Gastrocnemius medialis (tissue), 4 donors: ENCODE data around the gene APC2. TPM values are rescaled to one million over a fixed set of nuclear protein-coding genes. Genes with fewer than 3 reads are reported as not detected.

ENCODE experiments used
- ATAC-seq, 2 donors: fragments of 150-250 bp; one replicate each; pipeline ENCODE4 v1.9.1; 2016
- DNase-seq, 2 donors: peaks; one replicate each; pipeline ENCODE4 v3.0.0-alpha.2; 2019
- H3K27ac ChIP-seq, 4 donors: fragments of 200-600 bp; sonication (generic); 1 replicate in 1 of 4; 2 replicates in 3 of 4; pipeline ENCODE4 v1.5.1; 2016 to 2018; ENCODE audit warnings: mild to moderate bottlenecking in 2 of 4, moderate library complexity in 1 of 4
- H3K27me3 ChIP-seq, 3 donors: fragments of 200-600 bp; sonication (generic) in 2 of 3; 1 replicate in 1 of 3; 2 replicates in 2 of 3; pipeline versions ENCODE4 v1.5.1 to v1.6.0; 2016 to 2019; ENCODE audit warnings: mild to moderate bottlenecking in 1 of 3, moderate library complexity in 1 of 3
- H3K36me3 ChIP-seq, 2 donors: fragments of 200-600 bp; sonication (generic) in 1 of 2; one replicate each; pipeline ENCODE4 v1.5.1; 2017 to 2018
- H3K4me1 ChIP-seq, 2 donors: fragments of 200-600 bp; sonication (generic) in 1 of 2; one replicate each; pipeline ENCODE4 v1.5.1; 2016 to 2017; ENCODE audit warnings: mild to moderate bottlenecking in 2 of 2
- H3K4me3 ChIP-seq, 4 donors: fragments of 200-600 bp; sonication (generic) in 3 of 4; 1 replicate in 1 of 4; 2 replicates in 3 of 4; pipeline ENCODE4 v1.5.1; 2016 to 2019; ENCODE audit warnings: mild to moderate bottlenecking in 2 of 4
- H3K9me3 ChIP-seq, 3 donors: fragments of 200-600 bp; sonication (generic) in 2 of 3; 1 replicate in 1 of 3; 2 replicates in 2 of 3; pipeline ENCODE4 v1.5.1; 2016 to 2019
- POLR2A ChIP-seq, 2 donors: fragments of 450-650 bp; IDR thresholded peaks; one replicate each; pipeline ENCODE4 v1.6.1; 2017; ENCODE audit warnings: antibody characterized with exemption in 2 of 2, mild to moderate bottlenecking in 2 of 2, moderate library complexity in 2 of 2
- in situ Hi-C, 4 donors: fragments of 200-750 bp; cut with MboI; loops; one replicate each; pipeline versions ENCODE4 v1.15.0 to v1.8.0; 2017; ENCODE audit warnings: low sequenced_read_pairs in 4 of 4
- intact Hi-C: fragments of 100-400 bp; cut with DNase I; formaldehyde crosslinking; loops from one replicate; pipeline ENCODE4 v1.15.1; 2023; ENCODE audit warnings: low total_unique reads
- total RNA-seq, 4 donors: library from RNA; depleted of rRNA; stranded (reverse); fragments of >200 nt; gene quantifications; one replicate each; pipeline versions ENCODE4 v1.1.0 to v1.2.3, GENCODE V29; 2016
- TF ChIP-seq, protein P1 (sequence below), 5 experiments: fragments of 450-650 bp in 3 of 5; fragments of 200-600 bp in 2 of 5; sonication (generic) in 2 of 5; IDR thresholded peaks in 4 of 5; conservative IDR thresholded peaks in 1 of 5; 1 replicate in 4 of 5; 2 replicates in 1 of 5; pipeline ENCODE4 v1.5.1; 2016 to 2019; ENCODE audit warnings: antibody characterized with exemption in 5 of 5, mild to moderate bottlenecking in 3 of 5, moderate library complexity in 3 of 5

Gene APC2
- total RNA-seq, 4 donors from 2014 or later: 0.04 TPM; not detected in 3

DNA sequence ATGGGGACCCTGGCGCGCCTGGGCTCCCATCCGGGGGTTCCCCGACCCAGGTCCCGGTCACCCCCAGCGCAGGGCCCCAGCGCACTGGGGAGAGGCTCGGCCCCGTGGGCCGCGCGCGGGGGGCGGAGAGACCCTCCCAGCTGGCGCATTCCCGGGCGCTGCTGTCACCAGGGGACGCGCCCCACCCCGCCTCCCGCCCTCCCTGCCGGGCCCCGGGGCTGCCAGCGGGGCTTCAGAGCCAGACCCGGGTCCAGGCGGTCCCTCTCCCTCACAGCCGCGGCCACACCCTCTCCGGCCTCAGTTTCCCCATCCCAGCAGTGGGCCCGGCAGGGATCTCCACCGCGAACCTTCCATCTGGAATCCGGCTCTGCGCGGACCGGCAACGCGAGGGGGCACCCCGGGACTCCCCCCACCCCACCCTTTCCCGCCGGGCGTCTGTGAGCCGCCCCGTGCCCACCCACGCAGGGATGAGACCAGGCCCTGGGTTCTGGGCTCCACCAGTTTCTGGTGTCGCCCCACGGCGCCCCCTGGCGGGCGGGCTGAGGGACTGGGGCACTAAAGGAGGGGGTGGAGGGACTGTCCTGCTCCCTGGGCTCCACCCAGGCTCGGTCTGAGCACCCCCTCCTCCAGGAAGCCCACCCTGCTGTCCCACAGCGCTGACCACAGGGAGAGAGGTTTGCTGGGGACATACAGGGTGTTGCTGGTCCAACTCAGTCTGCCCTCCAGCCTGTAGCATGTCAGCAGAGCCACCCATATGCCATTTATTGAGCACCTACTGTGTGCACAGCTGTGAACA is 63.8 kb downstream of the APC2 start:
- Histone ChIP-seq H3K4me3 (peak overlapping the region; percentile 64 to 69 (median 64)), H3K36me3 (no peaks in the 10 kb centered on the region), H3K27ac (peak overlapping the region; percentile 83 to 91 (median 89)), H3K27me3 (no peaks in the 10 kb centered on the region), H3K4me1 (peaks cover 3 to 29% of the 10 kb centered on the region in 2 donors), H3K9me3 (no peaks in the 10 kb centered on the region)
- ATAC-seq (peak; percentile 73 to 75), DNase-seq (peak in 1 of 2 donors; percentile 54)
- in situ Hi-C loops: no loop called here
- TF ChIP-seq POLR2A (IDR thresholded peaks at IDR 0.05): no peak
- TF ChIP-seq, protein P1, sequence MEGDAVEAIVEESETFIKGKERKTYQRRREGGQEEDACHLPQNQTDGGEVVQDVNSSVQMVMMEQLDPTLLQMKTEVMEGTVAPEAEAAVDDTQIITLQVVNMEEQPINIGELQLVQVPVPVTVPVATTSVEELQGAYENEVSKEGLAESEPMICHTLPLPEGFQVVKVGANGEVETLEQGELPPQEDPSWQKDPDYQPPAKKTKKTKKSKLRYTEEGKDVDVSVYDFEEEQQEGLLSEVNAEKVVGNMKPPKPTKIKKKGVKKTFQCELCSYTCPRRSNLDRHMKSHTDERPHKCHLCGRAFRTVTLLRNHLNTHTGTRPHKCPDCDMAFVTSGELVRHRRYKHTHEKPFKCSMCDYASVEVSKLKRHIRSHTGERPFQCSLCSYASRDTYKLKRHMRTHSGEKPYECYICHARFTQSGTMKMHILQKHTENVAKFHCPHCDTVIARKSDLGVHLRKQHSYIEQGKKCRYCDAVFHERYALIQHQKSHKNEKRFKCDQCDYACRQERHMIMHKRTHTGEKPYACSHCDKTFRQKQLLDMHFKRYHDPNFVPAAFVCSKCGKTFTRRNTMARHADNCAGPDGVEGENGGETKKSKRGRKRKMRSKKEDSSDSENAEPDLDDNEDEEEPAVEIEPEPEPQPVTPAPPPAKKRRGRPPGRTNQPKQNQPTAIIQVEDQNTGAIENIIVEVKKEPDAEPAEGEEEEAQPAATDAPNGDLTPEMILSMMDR (IDR thresholded peaks at IDR 0.05 in 4 of 5, conservative IDR thresholded peaks at IDR 0.05 in 1 of 5): peak; percentile 41 to 90 (median 83)
- intact Hi-C loops: loop anchor here (1.0 to 5.0 kb wide), 3 partner anchors 34 to 236 kb away; partner anchors contain the start of genes C19orf25, FAM174C and TCF3

DNA sequence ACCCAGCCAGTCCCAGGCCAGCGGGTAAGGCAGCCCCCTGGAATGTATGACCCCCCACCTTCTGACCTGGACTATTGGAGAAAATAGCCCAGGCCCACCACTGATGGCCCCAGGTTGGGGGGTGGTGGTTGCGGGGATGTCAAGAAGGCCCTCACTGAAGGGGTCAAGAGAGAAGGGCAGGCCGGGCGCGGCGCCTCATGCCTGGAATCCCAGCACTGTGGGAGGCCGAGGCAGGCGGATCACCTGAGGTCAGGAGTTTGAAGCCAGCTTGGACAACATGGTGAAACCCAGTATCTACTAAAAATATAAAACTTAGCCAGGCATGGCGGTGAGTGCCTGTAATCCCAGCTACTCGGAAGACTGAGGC is 64.4 kb downstream of the APC2 start:
- Histone ChIP-seq H3K27me3 (no peaks in the 10 kb centered on the region), H3K36me3 (no peaks in the 10 kb centered on the region), H3K9me3 (no peaks in the 10 kb centered on the region), H3K27ac (peak overlapping the region; percentile 83 to 91 (median 89)), H3K4me3 (no peak overlapping the region), H3K4me1 (peaks cover 3 to 29% of the 10 kb centered on the region in 2 donors)
- in situ Hi-C loops (no loop called here), intact Hi-C loops (loop anchor here (5.0 kb wide), 2 partner anchors 138 to 237 kb away; partner anchors contain the start of genes FAM174C and TCF3)
- DNase-seq: no peak
- TF ChIP-seq, protein P1 (IDR thresholded peaks at IDR 0.05 in 4 of 5, conservative IDR thresholded peaks at IDR 0.05 in 1 of 5): no peak
- no peak for TF ChIP-seq POLR2A (IDR thresholded peaks at IDR 0.05)
- no peak for ATAC-seq

- H3K27me3 ChIP-seq: no peaks in the 10 kb centered on the region
- DNase-seq (no peak), ATAC-seq (no peak)
- intact Hi-C loops: loop anchor here (5.0 kb wide), 2 partner anchors 137 to 238 kb away; partner anchors contain the start of genes FAM174C and TCF3
- H3K27ac ChIP-seq: no peak overlapping the region
- TF ChIP-seq, protein P1 (IDR thresholded peaks at IDR 0.05 in 4 of 5, conservative IDR thresholded peaks at IDR 0.05 in 1 of 5): no peak
- no peak for TF ChIP-seq POLR2A (IDR thresholded peaks at IDR 0.05)
- H3K9me3 ChIP-seq: no peaks in the 10 kb centered on the region
- in situ Hi-C loops: no loop called here
- H3K4me1 ChIP-seq: peaks cover 3 to 29% of the 10 kb centered on the region in 2 donors
- no peaks in the 10 kb centered on the region for H3K36me3 ChIP-seq
- H3K4me3 ChIP-seq: no peak overlapping the region
Observed at GRCh38 chr19:1514986-1515721, 65.2 kb downstream of the APC2 start.

DNA sequence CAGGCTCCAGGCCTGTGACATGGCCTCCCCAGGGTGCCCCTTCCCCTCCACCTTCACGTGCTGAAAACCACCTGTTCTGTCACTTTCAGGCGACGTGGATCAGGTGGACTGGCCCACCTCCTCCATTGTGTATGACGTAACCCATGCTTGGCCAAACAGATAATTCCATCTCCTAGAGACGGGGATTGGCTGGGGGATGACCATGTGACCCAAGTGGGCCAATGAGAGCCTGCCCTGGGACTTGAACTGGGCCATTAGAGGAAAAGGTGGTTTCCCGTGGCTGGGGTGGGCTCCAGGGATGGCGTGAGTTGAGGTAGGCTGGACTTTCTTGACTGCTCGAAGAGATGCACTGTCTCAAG is 66.5 kb downstream of the APC2 start:
- ATAC-seq: no peak
- DNase-seq: no peak
- no peak overlapping the region for H3K27ac ChIP-seq
- intact Hi-C loops (no loop called here), in situ Hi-C loops (no loop called here)
- TF ChIP-seq POLR2A (IDR thresholded peaks at IDR 0.05): no peak
- TF ChIP-seq, protein P1 (IDR thresholded peaks at IDR 0.05 in 4 of 5, conservative IDR thresholded peaks at IDR 0.05 in 1 of 5): no peak
- no peaks in the 10 kb centered on the region for H3K27me3 ChIP-seq
- no peak overlapping the region for H3K4me3 ChIP-seq
- no peaks in the 10 kb centered on the region for H3K36me3 ChIP-seq
- peaks cover 3 to 25% of the 10 kb centered on the region in 2 donors for H3K4me1 ChIP-seq
- H3K9me3 ChIP-seq: no peaks in the 10 kb centered on the region
